K562 treated with DMSO at 1 percent for 12 hours (cell line): Measurements from ENCODE around the gene MBTPS1. TPM values are rescaled to one million over a fixed set of nuclear protein-coding genes. Genes with fewer than 3 reads are reported as not detected.

ENCODE experiments used
- total RNA-seq: library from RNA; unstranded; fragments of 300-600 nt; gene quantifications from 2 replicates; pipeline ENCODE4 v1.2.3, GENCODE V29; 2022; ENCODE audit not compliant: insufficient read depth

MBTPS1 gene
- 55.3 and 112 TPM in 2 replicates for total RNA-seq

GRCh38 chr16:84116720-84117493 lies at the start of gene MBTPS1:
TSS of gene MBTPS1 (minus strand) at chr16:84116942. CDS start at chr16:84101783, 15,159 bp downstream.

DNA sequence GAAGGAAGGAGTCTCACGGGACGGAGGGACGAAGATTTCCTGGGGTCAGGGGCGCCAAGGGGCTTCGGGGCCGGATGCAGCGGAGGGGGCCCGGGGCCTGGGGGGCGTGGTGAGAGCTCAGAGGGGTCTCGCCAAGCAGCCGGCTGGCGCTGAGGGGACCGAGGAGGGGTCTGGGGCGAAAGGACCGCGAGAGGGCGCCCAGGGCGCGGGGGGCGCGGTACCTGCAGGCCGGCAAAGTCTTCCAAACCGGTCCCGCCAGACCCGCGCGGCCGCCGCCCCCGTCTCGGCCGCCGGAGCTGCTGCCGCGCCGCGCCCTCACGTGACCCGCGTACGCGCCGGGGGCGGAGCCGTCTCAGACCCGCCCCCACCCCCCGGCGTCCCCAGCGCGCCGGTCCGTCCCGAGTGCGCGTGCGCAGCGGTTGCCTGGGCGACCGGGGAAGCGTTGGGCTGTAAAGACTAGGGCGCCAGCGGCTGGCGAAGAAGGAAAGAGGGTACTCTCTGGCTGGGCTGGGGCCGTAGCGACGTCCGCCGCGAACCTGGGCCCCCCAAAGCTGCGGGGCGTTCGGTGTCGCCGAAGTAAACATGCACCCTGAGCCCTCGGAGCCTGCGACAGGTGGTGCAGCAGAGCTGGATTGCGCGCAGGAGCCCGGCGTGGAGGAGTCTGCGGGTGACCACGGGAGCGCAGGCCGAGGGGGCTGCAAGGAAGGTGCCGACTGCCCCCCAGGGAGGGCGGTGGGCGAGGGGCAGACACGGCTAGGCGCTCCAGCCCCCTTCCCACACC lies 28.3 kb upstream of the MBTPS1 start, which contains the start of the genes DNAAF1 and HSDL1:
Gene DNAAF1 (plus strand): TSS at position 450 of the 781 bp plus-strand sequence. CDS start 133 bp downstream, at position 583.
Gene HSDL1 (minus strand): TSS at position 319 of the 781 bp plus-strand sequence. CDS start 13,856 bp downstream, outside the sequence.

DNA sequence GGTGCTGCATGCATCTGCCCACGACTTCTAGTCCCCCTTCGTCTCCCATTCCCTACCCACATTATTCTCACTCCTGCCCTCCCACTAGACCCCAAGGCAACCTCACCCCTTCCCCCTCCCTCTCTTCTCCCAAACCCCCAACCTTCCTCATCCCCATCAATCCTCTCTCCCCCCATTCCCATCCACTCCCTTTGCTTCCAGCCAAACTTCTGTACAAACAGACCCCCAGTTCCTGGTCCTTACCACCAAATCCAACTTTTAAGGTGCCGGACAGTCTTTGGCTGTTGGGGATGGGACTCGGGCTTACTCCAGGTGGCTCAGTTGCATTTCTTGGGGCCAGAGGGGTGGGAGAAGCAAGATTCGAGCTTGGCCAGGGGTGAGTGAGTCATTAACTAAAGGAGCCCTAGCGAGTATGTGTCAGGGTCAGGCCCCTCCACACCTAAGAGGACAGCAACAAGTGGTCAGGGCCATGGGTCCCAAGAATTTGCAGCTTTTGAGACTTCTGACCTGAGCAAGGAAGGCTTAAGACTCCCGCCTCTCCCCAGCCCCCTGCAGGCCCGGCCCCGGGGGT lies 74.3 kb downstream of the MBTPS1 start, which contains the start of gene SLC38A8:
Gene SLC38A8 (minus strand): TSS at position 488 of the 571 bp plus-strand sequence. CDS start 638 bp downstream, outside the sequence.

Other genes starting within 250 kb of the MBTPS1 start
- 0.84 and 2.0 TPM in 2 replicates for gene MLYCD, start 217.8 kb downstream of the MBTPS1 start, total RNA-seq
- gene OSGIN1, start 163.7 kb downstream of the MBTPS1 start, total RNA-seq = 14.2 and 14.6 TPM in 2 replicates
- not detected in 2 replicates for gene NECAB2, start 148.7 kb downstream of the MBTPS1 start, total RNA-seq
- gene SLC38A8, start 74.1 kb downstream of the MBTPS1 start, total RNA-seq = not detected in 2 replicates
- 22.7 and 54.8 TPM in 2 replicates for gene HSDL1, start 28.2 kb upstream of the MBTPS1 start, total RNA-seq
- gene DNAAF1, start 28.4 kb upstream of the MBTPS1 start, total RNA-seq = not detected in 2 replicates
- 16.7 and 45.2 TPM in 2 replicates for gene TAF1C, start 70.1 kb upstream of the MBTPS1 start, total RNA-seq
- gene ADAD2, start 74.2 kb upstream of the MBTPS1 start, total RNA-seq = not detected in 2 replicates
- not detected in 2 replicates for gene KCNG4, start 123.1 kb upstream of the MBTPS1 start, total RNA-seq
- not detected in 2 replicates for gene WFDC1, start 177.9 kb upstream of the MBTPS1 start, total RNA-seq